ENCODE results near the gene GRID1.
"Not testable (repeated sequence)": the region's sequence is repeated elsewhere in the genome, so short reads cannot be mapped to it uniquely, and the experiment has no call there.

The GRID1 gene

DNA sequence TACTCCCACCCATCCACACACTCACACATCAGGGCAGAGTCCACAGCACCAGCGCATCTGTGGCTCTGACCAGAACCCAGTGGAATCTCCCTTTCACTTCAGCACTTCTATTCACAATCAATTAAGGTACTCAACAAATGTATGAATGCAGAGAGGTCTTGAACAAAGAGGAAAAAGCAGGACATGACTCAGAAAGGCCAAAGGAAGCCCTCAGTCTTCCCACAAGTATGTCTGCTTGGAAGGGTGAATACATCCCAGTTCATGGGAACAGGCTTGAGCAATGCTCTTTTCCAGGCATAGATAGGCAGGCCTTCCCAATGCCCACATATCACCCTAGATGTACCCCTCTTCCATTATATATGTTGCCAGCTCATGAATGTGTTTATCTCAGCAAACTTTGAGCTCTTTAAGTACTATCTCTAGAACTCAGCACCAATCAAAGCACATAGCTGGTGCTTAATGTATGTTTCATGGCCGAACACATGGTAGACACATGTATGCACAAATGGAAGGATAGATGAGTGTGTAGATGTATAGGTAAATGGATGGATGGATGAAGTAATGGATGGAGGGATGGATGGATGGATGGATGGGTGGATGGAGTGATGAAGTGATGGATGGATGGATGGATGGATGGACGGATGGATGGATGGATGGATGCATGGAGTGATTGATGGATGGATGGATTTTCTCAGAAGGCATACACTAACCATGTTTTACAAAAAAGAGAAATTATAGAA is 507.6 kb downstream of the GRID1 start:
- DNase-seq, result no peak

GRCh38 chr10:85857791-85858190 is 508.8 kb downstream of the GRID1 start:
- DNase-seq, result no peak

- no peak for DNase-seq
Measured at GRCh38 chr10:85857305-85857704, 509.3 kb downstream of the GRID1 start.

DNA sequence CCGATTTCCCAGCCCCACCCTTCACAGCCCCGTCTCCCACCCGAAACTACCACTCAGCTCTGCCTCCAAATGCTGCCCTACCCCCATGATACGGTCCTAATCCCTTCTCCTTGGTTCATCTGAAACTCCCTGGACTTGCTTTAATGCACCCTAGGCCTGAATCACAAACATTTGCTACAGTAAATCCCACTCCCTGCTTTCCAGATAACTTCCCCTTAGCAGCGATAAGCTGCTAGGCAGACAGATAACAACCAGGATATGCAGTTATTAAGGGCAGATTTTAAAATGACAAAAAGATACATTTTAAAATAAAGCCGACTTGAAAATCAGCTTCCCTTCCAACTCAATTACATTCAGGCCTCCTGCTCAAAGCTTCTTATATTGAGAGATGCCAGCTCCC is 514.7 kb downstream of the GRID1 start:
- no peak for DNase-seq

GRCh38 chr10:85851325-85851724 is 515.3 kb downstream of the GRID1 start:
- no peak for DNase-seq

DNA sequence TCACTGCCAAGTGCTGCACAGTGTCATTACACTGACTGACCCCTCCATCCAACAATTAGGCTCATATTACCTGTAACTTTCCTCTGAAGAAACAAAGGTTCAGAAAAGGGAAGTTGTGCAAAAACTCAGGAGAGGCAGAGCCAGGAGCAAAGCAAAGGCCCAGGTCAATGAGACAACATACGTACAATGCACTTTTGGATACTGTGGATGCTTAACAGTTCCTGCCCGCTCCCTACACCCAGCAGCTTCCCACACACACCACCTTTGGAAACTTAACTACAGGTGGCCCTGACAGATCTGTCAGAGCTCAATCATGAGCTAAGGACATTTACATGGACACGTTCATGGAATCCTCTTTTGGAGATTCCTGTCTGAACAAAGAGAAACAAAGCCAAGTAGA is 515.9 kb downstream of the GRID1 start:
- DNase-seq, result no peak

- DNase-seq, result no peak
Measured at GRCh38 chr10:85849315-85849714, 517.3 kb downstream of the GRID1 start.

DNA sequence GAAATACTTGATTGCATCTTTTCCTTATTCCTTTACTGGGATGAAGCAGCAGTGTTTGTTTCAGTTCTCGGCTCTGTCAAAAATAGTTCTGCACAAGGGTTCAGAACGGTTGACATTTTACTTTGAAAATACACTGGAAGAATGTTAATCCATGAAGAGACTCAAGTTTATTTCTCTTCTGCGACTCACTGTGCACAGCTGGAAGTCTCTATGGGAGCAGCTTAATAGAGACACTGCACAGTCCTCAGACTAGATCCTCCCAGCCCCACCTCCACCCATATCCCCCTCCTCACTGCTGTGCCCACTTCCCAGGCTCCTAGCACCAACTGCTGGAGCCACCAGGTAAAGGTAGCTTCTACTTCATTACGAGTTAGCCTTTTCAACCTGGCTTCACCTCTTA is 517.8 kb downstream of the GRID1 start:
- no peak for DNase-seq

DNA sequence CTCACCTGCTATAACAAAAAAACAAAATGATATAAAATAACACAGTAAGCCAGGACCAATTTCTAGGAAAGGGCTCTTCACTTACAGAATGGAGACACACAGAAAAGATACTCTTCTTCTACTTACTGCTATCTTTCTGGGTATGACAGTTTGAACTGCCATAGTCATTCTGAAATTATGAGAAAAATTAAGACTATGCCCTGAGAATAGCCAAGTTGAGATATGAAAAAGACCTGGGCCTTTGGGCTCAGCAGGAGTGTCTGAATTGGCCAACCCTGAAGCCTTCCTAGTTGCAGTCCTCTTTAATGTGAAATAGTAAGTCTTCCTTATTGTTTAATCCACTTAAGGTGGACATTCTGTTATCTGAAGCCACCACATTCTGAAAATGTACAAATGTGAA is 519.5 kb downstream of the GRID1 start:
- DNase-seq, result no peak

DNA sequence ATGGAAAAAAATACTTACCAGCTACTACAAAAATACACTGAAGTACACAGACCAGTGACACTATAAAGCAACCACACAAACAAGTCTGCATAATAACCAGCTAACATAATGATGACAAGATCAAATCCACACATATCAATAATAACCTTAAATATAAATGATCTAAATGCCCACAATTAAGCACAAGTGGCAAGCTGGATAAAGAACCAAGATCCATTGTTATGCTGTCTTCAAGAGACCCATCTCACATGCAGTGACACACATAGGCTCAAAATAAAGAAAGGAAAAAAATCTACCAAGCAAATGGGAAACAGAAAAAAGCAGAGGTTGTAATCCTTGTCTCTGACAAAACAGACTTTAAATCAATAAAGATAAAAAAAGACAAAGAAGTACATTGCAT is 527.9 kb downstream of the GRID1 start:
- not testable (repeated sequence) for DNase-seq

DNA sequence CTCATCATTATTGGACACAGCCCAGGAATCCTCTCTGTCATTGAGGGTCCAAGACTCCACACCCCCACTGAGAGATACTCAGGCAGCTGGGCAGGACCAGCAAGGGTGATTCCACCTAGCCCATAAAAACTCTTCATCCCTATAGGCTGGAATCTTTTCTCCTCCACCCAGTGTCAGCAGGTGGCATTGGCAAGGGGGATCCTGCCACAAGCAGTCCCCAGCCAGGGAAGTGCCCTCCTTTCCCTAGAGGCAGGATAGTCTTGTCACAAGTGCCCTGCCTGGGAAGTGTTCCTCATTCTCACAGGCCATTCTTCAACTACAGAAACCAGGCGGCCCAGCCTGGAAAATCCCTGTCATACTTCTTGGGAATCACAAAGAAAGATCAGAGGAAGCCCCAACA is 533.6 kb downstream of the GRID1 start:
- DNase-seq, result no peak

DNA sequence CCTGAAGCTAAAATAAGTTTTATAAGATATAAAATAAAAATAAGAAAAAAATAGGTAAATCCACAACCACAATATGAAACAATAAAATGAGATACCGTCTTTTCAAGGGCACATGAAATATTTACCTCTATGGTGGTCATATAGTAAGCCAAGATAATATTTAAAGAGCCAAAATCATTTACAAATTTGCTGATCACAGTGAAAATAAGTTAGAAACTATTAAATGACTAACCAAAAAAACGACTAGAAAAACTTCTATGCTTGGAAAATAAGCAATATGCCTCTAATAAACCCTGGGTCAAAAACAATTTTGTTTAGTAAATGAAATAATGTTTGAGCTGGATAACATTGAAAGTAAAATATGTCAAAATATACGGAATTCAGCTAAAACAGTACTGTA is 535.2 kb downstream of the GRID1 start:
- no peak for DNase-seq

GRCh38 chr10:85826377-85826776 is 540.2 kb downstream of the GRID1 start:
- no peak for DNase-seq

DNA sequence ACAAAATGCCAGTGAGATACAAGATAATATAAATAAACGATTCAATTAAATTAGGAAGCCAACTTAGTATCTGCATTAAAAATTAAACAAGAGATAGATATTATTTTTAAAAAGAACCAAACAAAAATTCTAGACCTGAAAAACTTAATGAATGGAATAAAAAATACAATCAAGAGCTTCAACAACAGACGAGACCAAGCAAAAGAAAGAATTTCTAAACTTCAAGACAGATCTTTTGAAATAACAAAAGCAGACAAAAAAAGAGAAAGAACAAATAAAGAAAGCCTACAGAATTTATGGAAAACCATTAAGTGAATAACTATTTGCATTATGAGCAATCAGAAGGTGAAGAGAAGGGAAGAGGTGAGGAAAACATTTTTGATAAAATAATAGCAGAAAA is 555.2 kb downstream of the GRID1 start:
- DNase-seq, result no peak

GRCh38 chr10:85810674-85811073 is 555.9 kb downstream of the GRID1 start:
- no peak for DNase-seq

GRCh38 chr10:85795460-85795859 is 571.1 kb downstream of the GRID1 start:
- no peak for DNase-seq

- DNase-seq, result no peak
Measured at GRCh38 chr10:85794553-85794952, 572.0 kb downstream of the GRID1 start.

GRCh38 chr10:85792533-85792858 is 574.1 kb downstream of the GRID1 start:
- no peak for DNase-seq

DNA sequence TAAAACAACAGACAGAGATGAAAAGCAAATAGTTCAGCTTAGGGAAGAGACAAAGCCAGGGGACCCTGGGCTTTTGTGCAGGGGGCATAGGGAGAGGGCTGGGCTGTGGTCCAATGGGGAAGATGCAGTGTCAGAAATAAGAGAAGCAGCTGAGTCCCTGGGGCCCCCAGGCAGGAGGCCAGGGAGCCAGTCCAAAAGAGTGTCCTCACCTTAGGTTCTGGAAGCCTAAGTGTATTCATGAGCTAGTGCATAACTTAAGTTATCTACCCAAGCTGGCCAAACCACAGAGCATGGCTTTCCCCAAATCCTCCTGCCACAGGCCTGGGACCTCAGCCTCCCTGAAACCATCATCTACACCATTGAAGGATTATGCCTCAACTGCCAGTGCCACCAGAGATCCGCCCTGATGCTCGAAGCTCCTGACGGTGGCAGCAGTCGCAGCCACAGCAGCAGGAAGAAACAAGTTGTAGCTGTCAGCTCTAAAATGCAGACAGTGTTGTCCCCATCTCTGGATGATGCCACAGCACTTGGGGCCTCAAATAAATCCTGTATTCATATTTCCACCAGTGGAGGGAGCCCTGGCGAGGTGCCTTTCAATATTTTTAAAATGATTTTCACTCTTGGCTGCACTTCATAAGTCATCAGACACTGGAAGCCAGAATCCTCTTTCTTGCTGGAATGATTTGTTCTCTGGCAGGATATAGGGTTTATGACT is 574.6 kb downstream of the GRID1 start:
- no peak for DNase-seq

- no peak for DNase-seq
Measured at GRCh38 chr10:85789982-85790789, 576.4 kb downstream of the GRID1 start.

GRCh38 chr10:85789125-85789524 is 577.5 kb downstream of the GRID1 start:
- no peak for DNase-seq

GRCh38 chr10:85788570-85788969 is 578.0 kb downstream of the GRID1 start:
- no peak for DNase-seq

DNA sequence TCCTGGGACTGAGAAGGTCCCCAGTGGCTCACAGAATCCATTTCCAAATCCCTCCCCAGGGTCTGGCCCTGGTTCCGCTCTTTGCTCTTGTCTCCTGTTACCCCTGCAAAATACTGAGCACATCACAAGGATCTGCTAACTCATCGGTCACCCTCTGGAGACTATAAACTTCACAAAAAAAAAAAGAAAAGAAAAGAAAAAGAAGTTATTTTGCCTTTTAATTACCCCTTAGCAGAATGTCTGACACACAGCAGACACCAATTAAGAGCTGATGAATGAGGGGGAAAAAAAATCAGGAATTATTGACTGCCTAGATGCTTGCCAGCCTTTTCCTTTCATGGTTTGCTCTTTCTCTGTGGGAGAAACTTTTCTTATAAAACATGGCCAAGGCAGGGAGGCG is 578.7 kb downstream of the GRID1 start:
- no peak for DNase-seq

GRCh38 chr10:85787393-85787792 is 579.2 kb downstream of the GRID1 start:
- no peak for DNase-seq
